NCI-H524 (cell line): Measurements from ENCODE around the gene SP1.

Source experiments
- DNase-seq, 2 experiments: peaks; one replicate each; lab custom pipeline; 2025; lab: John Stamatoyannopoulos, UW

SP1 gene

GRCh38 chr12:53451661-53452158 lies 71.7 kb downstream of the SP1 start, which contains the start of gene PCBP2:
Gene PCBP2 (plus strand): TSS chr12:53452102. CDS start chr12:53454801, 2,699 bp downstream.
- DNase-seq = peak; percentile 97 to 98

GRCh38 chr12:53452159-53453077 lies 72.4 kb downstream of the SP1 start:
- peak; percentile 54 to 77 for DNase-seq

GRCh38 chr12:53453953-53454640 lies 74.1 kb downstream of the SP1 start:
- no peak for DNase-seq

GRCh38 chr12:53454707-53455106 lies 74.7 kb downstream of the SP1 start:
- DNase-seq = peak in 1 of 2 experiments; percentile 37

GRCh38 chr12:53456654-53457366 lies 76.8 kb downstream of the SP1 start:
- DNase-seq = no peak

GRCh38 chr12:53459097-53459496 lies 79.1 kb downstream of the SP1 start:
- DNase-seq = no peak

- no peak for DNase-seq
These were observed 81.1 kb downstream of the SP1 start for GRCh38 chr12:53461059-53461458.

GRCh38 chr12:53461591-53461990 lies 81.6 kb downstream of the SP1 start:
- no peak for DNase-seq

- no peak for DNase-seq
These were observed 83.0 kb downstream of the SP1 start for GRCh38 chr12:53462935-53463334.

GRCh38 chr12:53463802-53464560 lies 84.0 kb downstream of the SP1 start:
- DNase-seq = no peak

- no peak for DNase-seq
These were observed 84.9 kb downstream of the SP1 start for GRCh38 chr12:53464685-53465418.

GRCh38 chr12:53465679-53466078 lies 85.7 kb downstream of the SP1 start:
- no peak for DNase-seq
